GM12892 (cell line): ENCODE data around the gene PRELID3B.

Experiments
- POLR2A ChIP-seq: IDR thresholded peaks from 2 replicates; pipeline ENCODE4 v1.6.1; 2011; ENCODE audit warnings: low read depth, low read length, control low read depth
- POLR2AphosphoS5 ChIP-seq: IDR thresholded peaks from 2 replicates; pipeline ENCODE4 v1.6.1; 2011; ENCODE audit warnings: low read depth, low read length, control low read depth

- no peak for TF ChIP-seq POLR2A
- TF ChIP-seq POLR2AphosphoS5, result no peak
Observed at GRCh38 chr20:59047938-59048680, 5.5 kb upstream of the PRELID3B start.
